ENCODE results near the gene PAPPA2.

PAPPA2 gene

GRCh38 chr1:176444286-176444685 lies 18.7 kb upstream of the PAPPA2 start:
- Histone ChIP-seq H3K79me2 (ENCODE audit: insufficient read depth, low read length) (no peaks in the 10 kb centered on the region), H2AFZ (ENCODE audit: low read depth, low read length, severe bottlenecking) (no peak overlapping the region), H3K4me2 (ENCODE audit: low read depth, low read length, poor library complexity, severe bottlenecking) (no peak overlapping the region), H3K4me3 (ENCODE audit: insufficient read depth, low read length, poor library complexity, severe bottlenecking) (no peak overlapping the region), H3F3A (ENCODE audit: insufficient read depth) (no peaks in the 10 kb centered on the region), H3K27me3 (ENCODE audit: low read length) (no peaks in the 10 kb centered on the region), H3K9me3 (ENCODE audit: insufficient read depth, low read length) (no peaks in the 10 kb centered on the region), H4K20me1 (ENCODE audit: low read depth, low read length) (no peaks in the 10 kb centered on the region), H3K27ac (ENCODE audit: low read depth, low read length) (no peak overlapping the region), H3K9me2 (replicated peaks; ENCODE audit: insufficient read depth, low read length) (no peaks in the 10 kb centered on the region), H3K36me3 (ENCODE audit: low read length) (no peaks in the 10 kb centered on the region), H3K9ac (ENCODE audit: low read length) (no peak overlapping the region)
- TF ChIP-seq EZH2phosphoT487 (conservative IDR thresholded peaks at IDR 0.05; ENCODE audit: low read length) (no peak), CTCF (IDR thresholded peaks at IDR 0.05; ENCODE audit: insufficient read depth, low read length, poor library complexity, severe bottlenecking) (no peak)

GRCh38 chr1:176445402-176445801 lies 17.6 kb upstream of the PAPPA2 start:
- no peak for TF ChIP-seq EZH2phosphoT487 (conservative IDR thresholded peaks at IDR 0.05; ENCODE audit: low read length)
- no peak for TF ChIP-seq CTCF (IDR thresholded peaks at IDR 0.05; ENCODE audit: insufficient read depth, low read length, poor library complexity, severe bottlenecking)
- H2AFZ ChIP-seq (ENCODE audit: low read depth, low read length, severe bottlenecking) = no peak overlapping the region
- no peak overlapping the region for H3K27ac ChIP-seq (ENCODE audit: low read depth, low read length)
- H3K4me3 ChIP-seq (ENCODE audit: insufficient read depth, low read length, poor library complexity, severe bottlenecking) = no peak overlapping the region
- no peaks in the 10 kb centered on the region for H3K36me3 ChIP-seq (ENCODE audit: low read length)
- H3K27me3 ChIP-seq (ENCODE audit: low read length) = no peaks in the 10 kb centered on the region
- no peak overlapping the region for H3K9ac ChIP-seq (ENCODE audit: low read length)
- no peaks in the 10 kb centered on the region for H3K9me2 ChIP-seq (replicated peaks; ENCODE audit: insufficient read depth, low read length)
- H3K9me3 ChIP-seq (ENCODE audit: insufficient read depth, low read length) = no peaks in the 10 kb centered on the region
- no peaks in the 10 kb centered on the region for H3F3A ChIP-seq (ENCODE audit: insufficient read depth)
- H3K4me2 ChIP-seq (ENCODE audit: low read depth, low read length, poor library complexity, severe bottlenecking) = no peak overlapping the region
- H3K79me2 ChIP-seq (ENCODE audit: insufficient read depth, low read length) = no peaks in the 10 kb centered on the region
- no peaks in the 10 kb centered on the region for H4K20me1 ChIP-seq (ENCODE audit: low read depth, low read length)

- no peak overlapping the region for H3K9ac ChIP-seq (ENCODE audit: low read length)
- H3K4me3 ChIP-seq (ENCODE audit: insufficient read depth, low read length, poor library complexity, severe bottlenecking) = no peak overlapping the region
- H3K79me2 ChIP-seq (ENCODE audit: insufficient read depth, low read length) = no peaks in the 10 kb centered on the region
- no peak overlapping the region for H3K27ac ChIP-seq (ENCODE audit: low read depth, low read length)
- no peaks in the 10 kb centered on the region for H4K20me1 ChIP-seq (ENCODE audit: low read depth, low read length)
- H3K36me3 ChIP-seq (ENCODE audit: low read length) = no peaks in the 10 kb centered on the region
- no peaks in the 10 kb centered on the region for H3K9me3 ChIP-seq (ENCODE audit: insufficient read depth, low read length)
- no peaks in the 10 kb centered on the region for H3K27me3 ChIP-seq (ENCODE audit: low read length)
- no peak overlapping the region for H2AFZ ChIP-seq (ENCODE audit: low read depth, low read length, severe bottlenecking)
- no peak overlapping the region for H3K4me2 ChIP-seq (ENCODE audit: low read depth, low read length, poor library complexity, severe bottlenecking)
- TF ChIP-seq CTCF (IDR thresholded peaks at IDR 0.05; ENCODE audit: insufficient read depth, low read length, poor library complexity, severe bottlenecking) = no peak
- TF ChIP-seq EZH2phosphoT487 (conservative IDR thresholded peaks at IDR 0.05; ENCODE audit: low read length) = no peak
- no peaks in the 10 kb centered on the region for H3K9me2 ChIP-seq (replicated peaks; ENCODE audit: insufficient read depth, low read length)
- H3F3A ChIP-seq (ENCODE audit: insufficient read depth) = no peaks in the 10 kb centered on the region
Measured at GRCh38 chr1:176448340-176448739, 14.6 kb upstream of the PAPPA2 start.
